SKM-1 (cell line): ENCODE measurements around the gene ELOB.

Source experiments
- DNase-seq: peaks from one replicate; lab custom pipeline; 2025; ENCODE audit not compliant: unreplicated experiment; lab: John Stamatoyannopoulos, UW

Gene ELOB

DNA sequence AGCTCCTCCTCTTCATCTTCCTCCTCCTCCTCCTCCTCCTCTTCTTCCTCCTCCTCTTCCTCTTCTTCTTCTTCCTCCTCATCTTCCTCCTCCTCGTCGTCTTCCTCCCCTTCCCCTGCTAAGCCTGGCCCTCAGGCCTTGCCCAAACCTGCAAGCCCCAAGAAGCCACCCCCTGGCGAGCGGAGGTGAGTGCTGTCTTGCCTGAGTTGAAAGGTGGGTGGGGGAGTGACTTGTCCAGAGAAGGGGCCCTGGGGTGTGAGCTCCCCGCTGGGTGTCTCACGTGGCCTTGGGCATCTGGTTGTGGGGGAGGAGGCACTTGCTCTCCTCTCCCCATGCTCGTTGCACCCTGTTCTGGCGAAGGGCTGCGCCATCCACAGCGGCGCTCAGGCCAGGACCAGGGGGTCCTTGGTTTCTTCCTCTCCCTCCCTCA is 8.0 kb downstream of the ELOB start:
- no peak for DNase-seq

DNA sequence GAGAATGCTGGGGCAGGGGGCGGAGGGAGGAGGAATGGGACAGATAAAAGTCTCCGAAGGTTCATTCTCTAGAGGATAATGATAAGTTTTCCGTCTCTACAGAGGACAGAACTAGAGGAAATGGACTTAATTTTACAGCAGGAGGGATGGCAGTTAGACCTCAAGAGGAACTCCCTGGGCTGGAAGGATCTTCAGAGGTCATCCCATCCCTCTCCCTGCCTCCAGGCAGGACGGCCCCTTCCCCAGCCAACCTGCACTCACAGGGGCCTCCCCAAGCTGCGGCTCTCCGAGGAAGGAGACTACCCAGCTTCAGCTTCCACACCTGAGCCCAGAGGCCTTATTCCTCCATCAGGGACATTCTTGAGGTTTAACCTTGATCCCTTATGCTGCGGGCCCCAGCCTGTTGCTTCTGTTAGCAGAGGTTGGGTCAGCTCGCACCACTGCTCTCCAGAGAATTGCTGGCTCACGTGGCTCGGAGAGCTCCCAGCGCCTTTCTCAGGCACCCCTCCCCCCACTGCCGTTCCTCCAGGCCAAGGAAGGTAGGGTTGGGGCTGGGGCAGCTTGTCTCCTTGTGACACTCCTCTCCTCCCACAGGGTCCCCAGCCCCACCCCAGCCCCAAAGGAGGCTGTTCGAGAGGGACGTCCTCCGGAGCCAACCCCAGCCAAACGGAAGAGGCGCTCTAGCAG is 8.5 kb downstream of the ELOB start:
- no peak for DNase-seq

DNA sequence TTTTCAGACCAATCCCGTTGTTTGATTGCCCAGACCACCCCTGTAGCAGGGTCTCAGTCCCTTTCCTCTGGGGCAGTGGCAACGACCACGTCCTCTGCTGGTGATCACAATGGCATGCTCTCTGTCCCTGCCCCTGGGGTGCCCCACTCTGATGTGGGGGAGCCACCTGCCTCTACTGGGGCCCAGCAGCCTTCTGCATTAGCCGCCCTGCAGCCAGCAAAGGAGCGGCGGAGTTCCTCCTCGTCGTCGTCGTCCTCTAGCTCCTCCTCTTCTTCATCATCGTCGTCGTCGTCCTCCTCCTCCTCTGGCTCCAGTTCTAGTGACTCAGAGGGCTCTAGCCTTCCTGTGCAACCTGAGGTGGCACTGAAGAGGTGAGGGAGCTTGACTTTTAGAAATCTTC is 9.2 kb downstream of the ELOB start:
- DNase-seq, result no peak

DNA sequence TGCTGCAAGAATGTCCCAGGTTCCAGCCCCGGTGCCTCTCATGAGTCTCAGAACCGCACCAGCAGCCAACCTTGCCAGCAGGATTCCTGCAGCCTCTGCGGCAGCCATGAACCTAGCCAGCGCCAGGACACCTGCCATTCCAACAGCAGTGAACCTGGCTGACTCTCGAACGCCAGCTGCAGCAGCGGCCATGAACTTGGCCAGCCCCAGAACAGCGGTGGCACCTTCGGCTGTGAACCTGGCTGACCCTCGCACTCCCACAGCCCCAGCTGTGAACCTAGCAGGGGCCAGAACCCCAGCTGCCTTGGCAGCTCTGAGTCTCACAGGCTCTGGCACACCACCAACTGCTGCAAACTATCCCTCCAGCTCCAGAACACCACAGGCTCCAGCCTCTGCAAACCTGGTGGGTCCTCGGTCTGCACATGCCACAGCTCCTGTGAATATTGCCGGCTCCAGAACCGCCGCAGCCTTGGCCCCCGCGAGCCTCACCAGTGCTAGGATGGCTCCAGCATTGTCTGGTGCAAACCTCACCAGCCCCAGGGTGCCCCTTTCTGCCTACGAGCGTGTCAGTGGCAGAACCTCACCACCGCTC is 9.8 kb downstream of the ELOB start:
- DNase-seq, result no peak

DNA sequence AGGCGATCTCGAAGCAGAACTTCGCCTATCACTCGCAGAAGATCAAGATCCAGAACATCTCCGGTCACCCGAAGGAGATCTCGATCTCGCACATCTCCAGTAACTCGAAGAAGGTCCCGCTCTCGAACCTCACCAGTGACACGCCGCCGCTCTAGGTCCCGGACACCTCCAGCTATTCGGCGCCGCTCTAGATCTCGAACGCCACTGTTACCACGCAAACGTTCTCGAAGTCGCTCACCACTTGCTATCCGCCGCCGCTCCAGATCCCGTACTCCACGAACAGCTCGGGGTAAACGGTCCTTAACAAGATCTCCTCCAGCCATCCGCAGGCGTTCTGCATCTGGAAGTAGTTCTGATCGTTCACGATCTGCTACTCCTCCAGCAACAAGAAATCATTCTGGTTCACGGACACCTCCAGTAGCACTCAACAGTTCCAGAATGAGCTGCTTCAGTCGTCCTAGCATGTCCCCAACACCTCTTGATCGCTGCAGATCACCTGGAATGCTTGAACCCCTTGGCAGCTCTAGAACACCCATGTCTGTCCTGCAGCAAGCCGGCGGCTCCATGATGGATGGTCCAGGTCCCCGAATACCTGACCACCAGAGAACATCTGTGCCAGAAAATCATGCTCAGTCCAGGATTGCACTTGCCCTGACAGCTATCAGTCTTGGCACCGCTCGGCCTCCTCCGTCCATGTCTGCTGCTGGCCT is 10.5 kb downstream of the ELOB start:
- DNase-seq, result no peak

DNA sequence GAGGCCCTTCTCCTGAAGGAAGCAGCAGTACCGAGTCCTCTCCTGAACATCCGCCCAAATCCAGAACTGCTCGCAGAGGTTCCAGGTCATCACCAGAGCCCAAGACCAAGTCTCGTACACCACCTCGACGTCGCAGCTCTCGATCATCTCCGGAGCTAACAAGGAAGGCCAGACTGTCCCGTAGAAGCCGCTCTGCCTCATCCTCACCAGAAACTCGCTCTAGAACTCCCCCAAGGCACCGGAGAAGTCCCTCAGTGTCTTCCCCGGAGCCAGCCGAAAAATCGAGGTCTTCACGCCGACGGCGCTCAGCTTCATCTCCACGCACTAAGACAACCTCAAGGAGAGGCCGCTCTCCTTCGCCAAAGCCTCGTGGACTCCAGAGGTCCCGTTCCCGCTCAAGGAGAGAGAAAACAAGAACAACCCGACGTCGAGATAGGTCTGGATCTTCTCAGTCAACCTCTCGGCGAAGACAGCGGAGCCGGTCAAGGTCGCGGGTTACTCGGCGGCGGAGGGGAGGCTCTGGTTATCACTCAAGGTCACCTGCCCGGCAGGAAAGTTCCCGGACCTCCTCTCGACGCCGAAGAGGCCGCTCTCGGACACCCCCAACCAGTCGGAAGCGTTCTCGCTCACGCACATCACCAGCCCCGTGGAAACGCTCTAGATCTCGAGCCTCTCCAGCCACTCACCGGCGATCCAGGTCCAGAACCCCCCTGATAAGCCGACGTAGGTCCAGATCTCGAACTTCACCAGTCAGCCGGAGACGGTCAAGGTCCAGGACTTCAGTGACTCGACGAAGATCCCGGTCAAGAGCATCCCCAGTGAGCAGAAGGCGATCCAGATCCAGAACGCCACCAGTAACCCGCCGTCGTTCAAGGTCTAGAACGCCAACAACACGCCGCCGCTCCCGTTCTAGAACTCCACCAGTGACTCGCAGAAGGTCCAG is 11.3 kb downstream of the ELOB start:
- no peak for DNase-seq

DNA sequence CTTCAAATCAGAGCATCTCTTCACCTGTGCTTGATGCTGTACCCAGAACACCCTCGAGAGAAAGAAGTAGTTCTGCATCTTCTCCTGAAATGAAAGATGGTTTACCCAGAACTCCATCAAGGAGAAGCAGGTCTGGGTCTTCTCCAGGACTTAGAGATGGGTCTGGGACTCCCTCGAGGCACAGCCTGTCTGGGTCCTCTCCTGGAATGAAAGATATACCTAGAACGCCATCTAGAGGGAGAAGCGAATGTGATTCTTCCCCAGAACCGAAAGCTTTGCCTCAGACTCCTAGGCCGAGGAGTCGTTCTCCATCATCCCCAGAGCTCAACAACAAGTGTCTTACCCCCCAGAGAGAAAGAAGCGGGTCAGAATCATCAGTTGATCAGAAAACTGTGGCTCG is 12.4 kb downstream of the ELOB start:
- DNase-seq, result no peak

DNA sequence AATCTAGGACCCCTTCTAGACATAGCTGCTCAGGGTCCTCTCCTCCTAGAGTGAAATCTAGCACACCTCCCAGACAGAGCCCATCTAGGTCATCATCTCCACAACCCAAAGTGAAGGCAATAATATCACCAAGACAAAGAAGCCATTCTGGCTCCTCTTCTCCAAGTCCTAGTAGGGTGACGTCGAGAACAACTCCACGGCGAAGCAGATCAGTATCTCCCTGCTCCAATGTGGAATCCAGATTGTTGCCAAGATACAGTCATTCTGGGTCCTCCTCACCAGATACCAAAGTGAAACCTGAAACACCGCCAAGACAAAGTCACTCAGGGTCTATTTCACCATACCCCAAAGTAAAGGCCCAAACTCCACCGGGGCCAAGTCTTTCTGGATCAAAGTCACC is 13.9 kb downstream of the ELOB start:
- DNase-seq, result no peak

DNA sequence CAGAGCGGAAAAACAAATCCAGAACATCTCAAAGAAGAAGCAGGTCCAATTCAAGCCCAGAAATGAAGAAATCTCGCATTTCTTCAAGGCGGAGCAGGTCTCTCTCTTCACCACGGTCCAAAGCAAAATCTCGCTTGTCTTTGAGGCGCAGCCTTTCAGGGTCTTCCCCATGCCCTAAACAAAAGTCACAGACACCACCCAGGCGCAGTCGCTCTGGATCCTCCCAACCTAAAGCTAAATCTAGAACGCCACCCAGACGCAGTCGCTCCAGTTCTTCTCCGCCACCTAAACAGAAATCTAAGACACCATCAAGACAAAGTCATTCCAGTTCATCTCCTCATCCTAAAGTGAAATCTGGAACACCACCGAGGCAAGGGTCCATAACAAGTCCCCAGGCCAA is 14.4 kb downstream of the ELOB start:
- no peak for DNase-seq

DNA sequence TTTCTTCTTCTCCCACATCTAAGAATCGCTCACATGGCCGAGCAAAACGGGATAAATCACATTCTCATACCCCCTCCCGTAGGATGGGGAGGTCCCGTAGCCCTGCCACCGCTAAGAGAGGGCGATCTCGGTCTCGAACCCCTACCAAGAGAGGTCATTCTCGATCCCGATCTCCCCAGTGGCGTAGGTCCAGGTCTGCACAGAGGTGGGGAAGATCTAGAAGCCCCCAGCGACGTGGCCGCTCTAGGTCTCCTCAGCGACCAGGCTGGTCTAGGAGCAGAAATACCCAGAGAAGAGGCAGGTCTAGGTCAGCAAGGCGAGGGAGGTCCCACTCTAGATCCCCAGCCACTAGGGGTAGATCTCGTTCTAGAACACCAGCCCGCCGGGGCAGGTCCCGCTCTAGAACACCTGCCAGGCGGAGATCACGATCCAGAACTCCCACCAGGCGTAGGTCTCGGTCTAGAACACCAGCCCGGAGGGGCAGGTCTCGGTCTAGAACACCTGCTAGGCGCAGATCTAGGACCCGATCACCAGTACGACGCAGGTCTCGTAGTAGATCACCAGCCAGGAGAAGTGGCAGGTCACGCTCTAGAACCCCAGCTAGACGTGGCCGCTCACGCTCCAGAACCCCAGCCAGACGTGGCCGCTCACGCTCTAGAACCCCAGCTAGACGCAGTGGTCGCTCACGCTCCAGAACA is 15.0 kb downstream of the ELOB start:
- no peak for DNase-seq

DNA sequence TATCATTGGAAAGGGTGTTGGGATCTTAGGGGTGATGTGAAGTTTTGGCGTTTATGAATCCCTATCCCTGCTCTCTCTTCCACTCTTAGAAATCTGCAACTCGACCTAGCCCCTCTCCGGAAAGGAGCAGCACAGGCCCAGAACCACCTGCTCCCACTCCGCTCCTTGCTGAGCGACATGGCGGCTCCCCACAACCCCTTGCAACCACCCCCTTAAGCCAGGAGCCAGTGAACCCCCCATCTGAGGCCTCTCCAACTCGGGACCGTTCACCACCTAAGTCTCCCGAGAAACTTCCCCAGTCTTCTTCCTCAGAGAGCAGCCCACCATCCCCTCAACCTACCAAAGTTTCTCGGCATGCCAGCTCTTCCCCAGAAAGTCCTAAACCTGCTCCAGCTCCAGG is 15.6 kb downstream of the ELOB start:
- no peak for DNase-seq

DNA sequence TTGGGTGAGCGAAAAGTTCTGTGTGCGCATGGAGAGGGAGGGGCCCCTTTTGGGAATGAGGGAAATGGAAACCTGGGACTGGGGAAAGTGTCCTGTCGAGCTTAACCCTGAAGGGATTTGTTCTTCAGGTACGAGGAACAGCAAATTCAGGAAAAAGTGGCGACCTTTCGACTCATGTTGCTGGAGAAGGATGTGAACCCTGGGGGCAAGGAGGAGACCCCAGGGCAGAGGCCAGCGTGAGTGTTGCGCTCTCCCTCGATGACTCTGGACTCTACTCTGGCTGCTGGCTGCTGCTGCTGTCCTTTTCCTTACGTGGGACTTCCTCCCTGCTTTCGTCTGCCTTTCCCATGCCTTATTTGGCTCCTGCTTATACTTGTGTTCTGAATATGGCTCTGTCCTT is 19.7 kb downstream of the ELOB start:
- DNase-seq, result no peak

DNA sequence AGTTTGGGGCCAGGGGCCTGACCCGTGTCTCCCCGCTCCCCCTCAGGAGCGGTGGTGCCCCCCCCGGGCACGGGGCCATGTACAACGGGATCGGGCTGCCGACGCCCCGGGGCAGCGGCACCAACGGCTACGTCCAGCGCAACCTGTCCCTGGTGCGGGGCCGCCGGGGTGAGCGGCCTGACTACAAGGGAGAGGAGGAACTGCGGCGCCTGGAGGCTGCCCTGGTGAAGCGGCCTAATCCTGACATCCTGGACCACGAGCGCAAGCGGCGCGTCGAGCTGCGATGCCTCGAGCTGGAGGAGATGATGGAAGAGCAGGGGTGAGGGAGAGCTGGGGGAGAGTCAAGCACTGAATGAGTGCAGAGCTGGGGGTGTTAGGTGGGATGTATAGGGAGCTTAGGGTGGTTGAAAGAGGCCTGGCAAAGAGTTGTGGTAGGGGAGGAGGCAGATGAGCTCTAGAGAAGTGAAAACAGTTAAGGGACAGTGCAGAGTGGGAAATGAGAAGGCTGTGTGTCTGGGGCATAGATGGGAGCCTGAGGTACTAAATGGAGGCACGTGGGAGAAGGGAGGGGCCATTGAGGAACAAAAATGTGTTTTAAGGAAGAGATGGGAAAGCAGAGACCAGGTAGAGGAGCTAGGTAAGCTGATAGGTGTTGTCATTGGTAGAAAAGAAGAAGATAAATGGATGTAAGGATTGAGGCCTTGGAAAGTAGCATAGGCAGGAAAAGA is 20.6 kb downstream of the ELOB start:
- no peak for DNase-seq

DNA sequence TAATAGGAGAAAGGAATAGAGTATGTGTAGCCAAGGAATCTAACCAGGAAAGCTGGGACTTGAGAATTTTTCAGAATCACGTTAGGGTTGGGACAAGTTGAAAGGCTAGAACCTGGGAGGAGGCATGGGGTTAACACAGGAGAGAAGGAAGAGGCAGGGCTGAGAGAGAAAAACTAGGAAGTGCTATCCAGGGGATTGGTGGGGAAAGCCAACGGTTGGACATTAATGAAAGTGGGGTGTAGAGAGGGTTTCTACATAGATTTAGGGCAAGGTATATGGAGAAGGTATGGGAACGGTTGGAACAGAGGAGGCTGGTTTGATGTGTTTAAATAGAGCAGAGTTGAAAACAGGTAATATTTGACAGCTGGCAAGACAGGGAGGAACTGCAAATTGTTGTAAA is 21.9 kb downstream of the ELOB start:
- no peak for DNase-seq

DNA sequence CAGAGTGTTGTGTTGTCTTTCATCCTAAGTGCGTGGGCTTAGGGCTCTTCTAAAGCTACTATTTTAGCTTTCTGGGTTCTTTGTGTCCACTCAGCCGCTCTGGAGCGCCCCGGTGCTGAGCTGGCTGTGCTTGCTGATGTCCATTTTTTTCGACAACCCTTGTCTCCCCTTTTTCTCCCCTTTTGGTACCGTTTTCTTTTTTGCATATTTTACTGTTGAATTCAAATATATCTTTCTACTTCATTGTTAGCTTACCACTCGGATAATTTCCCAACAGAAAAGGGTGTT is 23.4 kb downstream of the ELOB start:
- DNase-seq, result no peak

DNA sequence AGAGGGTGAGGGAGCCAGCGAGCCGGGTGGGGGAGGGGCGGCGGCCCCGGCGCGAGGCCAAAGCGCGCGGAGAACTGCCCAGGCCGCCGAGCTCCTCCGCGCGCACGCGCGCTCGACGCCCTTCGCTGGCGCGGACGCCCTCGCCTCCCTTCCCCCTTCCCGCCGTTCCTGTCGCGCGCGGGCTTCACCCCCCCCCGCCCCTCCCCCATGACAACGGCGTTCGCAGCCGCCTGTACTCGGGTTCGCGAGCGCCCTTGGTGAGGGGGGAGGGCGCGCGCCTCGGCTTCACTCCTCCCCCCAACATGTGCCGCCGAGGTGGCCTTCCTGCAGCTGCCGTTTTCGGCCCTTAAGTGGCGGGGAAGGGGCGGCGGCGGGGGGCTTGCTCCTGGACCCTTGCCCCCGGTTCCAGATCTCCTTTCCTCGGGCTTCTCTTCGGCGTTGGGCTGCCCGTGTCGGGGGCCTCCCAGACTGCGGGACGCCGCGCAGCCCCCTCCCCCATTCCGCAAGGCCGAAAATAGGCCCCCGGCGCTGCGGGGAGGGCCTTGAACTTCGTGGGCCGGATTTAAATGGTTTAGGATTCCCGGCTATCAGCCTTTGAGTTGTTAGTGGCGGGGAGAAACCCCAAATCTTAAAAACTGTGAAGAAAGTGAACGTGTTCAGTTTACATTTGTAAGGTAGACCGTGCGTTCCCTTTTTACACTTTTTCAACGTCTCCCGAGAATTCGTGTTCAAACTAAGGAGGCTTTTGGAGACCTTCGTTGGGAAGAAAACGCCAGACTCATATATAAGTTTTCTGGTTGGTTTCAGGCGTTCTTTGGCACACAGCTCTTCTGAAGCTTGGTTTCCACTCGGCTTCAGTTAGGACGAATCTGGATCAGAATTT is 24.0 kb downstream of the ELOB start:
- peak; percentile 76 for DNase-seq

DNA sequence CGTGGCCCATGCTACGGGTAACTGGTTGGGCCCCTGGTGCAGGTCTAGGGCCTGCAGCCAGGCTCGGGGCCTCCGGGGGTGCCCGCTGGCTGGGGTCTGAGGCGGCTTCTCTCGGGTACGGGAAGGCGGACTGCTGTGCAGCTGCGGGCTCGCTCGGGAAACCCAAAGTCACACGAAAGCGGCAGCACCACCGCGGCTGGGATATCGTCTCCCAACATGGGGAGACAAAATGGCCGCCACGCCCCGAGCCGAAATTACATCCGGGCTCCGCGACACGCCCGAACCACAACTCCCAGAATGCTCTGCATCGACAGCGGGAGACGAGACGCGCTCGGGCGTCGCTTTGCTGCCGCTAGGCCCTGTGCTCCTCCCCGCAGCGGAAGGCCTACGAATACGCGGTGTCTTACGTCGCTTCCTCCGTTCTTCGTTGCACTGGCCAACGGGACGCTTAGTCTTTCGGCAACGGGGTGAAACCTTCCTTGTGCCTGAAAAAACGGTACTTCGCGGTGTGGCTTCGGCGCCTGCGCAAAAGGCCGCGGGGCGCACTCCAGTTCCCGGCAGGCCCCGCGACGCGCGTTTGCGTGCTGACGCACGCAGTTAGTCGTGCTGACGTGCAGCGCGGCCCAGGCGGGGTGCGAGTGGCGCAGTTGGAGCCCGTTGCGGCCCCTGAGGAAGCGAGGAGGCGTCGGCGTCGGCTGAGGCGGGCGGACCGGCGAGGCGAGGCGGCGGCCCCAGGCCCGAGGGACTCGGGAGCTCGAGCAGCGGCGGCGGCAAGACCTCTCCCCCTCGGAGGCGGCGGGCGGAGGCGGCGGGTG is 24.8 kb downstream of the ELOB start, which contains the start of gene SRRM2:
TSS of gene SRRM2 (plus strand) at position 604 of the 815 bp plus-strand sequence. CDS start 3,727 bp downstream, outside the sequence.
- DNase-seq, result peak; percentile 96

DNA sequence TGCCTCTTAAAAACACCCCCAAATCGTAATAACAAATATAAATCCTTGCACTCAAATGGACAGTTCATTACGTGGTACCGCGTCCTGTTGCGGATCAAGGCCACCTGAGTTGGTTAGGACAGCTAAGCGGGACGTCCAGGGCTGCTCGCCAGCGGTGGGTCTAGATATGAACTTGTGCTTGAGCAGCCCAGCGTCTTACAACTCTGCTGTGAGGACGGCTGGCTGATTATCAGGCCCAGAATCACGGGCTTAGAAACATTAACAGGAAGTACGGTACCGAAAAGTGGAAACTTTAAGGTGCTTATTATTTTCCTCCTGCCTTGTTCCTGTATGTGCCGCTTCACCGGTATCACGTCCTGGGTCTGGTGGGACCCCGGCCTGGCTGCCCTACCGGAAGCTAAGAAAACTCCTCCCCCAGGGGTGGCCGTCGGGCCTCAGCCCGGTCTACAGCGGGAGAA is 25.5 kb downstream of the ELOB start:
- peak; percentile 50 for DNase-seq
